Suprapubic skin (tissue), 4 donors: ENCODE measurements around the gene NHSL2.

Experiments
- EP300 ChIP-seq: sonication (generic); formaldehyde crosslinking; IDR thresholded peaks from one replicate; pipeline ENCODE4 v1.6.1; 2017; ENCODE audit warnings: antibody characterized with exemption
- POLR2AphosphoS5 ChIP-seq, 3 donors: sonication (generic); formaldehyde crosslinking; IDR thresholded peaks; one replicate each; pipeline ENCODE4 v1.6.1; 2017; ENCODE audit warnings: antibody characterized with exemption in 3 of 3
- TF ChIP-seq, protein P1 (sequence below), 2 donors: fragments of 200-600 bp in 1 of 2; fragments of 450-650 bp in 1 of 2; sonication (generic) in 1 of 2; IDR thresholded peaks; one replicate each; pipeline ENCODE4 v1.5.1; 2016 to 2019; ENCODE audit warnings: antibody characterized with exemption in 2 of 2, mild to moderate bottlenecking in 1 of 2, moderate library complexity in 1 of 2

- TF ChIP-seq, protein P1, sequence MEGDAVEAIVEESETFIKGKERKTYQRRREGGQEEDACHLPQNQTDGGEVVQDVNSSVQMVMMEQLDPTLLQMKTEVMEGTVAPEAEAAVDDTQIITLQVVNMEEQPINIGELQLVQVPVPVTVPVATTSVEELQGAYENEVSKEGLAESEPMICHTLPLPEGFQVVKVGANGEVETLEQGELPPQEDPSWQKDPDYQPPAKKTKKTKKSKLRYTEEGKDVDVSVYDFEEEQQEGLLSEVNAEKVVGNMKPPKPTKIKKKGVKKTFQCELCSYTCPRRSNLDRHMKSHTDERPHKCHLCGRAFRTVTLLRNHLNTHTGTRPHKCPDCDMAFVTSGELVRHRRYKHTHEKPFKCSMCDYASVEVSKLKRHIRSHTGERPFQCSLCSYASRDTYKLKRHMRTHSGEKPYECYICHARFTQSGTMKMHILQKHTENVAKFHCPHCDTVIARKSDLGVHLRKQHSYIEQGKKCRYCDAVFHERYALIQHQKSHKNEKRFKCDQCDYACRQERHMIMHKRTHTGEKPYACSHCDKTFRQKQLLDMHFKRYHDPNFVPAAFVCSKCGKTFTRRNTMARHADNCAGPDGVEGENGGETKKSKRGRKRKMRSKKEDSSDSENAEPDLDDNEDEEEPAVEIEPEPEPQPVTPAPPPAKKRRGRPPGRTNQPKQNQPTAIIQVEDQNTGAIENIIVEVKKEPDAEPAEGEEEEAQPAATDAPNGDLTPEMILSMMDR (IDR thresholded peaks at IDR 0.05): no peak
- TF ChIP-seq POLR2AphosphoS5 (IDR thresholded peaks at IDR 0.05): no peak
- TF ChIP-seq EP300: no peak
Measured at GRCh38 chrX:72043636-72044035, 133.0 kb downstream of the NHSL2 start.
